Parathyroid adenoma (tissue), 2 donors: ENCODE results near the gene CYP1A1.

Experiments
- H2AFZ ChIP-seq: fragments of 300-600 bp; sonication (generic); one replicate; pipeline ENCODE4 v1.7.0; 2017; ENCODE audit warnings: antibody characterized with exemption, mild to moderate bottlenecking
- H3K27ac ChIP-seq: fragments of 300-600 bp; sonication (generic); one replicate; pipeline ENCODE4 v1.7.0; 2017
- H3K27me3 ChIP-seq: fragments of 300-600 bp; sonication (generic); one replicate; pipeline ENCODE4 v1.7.0; 2017; ENCODE audit warnings: low read length; ENCODE audit not compliant: control insufficient read depth, insufficient read depth
- H3K36me3 ChIP-seq: fragments of 300-600 bp; sonication (generic); one replicate; pipeline ENCODE4 v1.7.0; 2017; ENCODE audit warnings: low read length; ENCODE audit not compliant: control insufficient read depth, insufficient read depth
- H3K4me1 ChIP-seq: fragments of 300-600 bp; sonication (generic); one replicate; pipeline ENCODE4 v1.7.0; 2017; ENCODE audit warnings: control low read depth
- H3K4me2 ChIP-seq: fragments of 300-600 bp; sonication (generic); one replicate; pipeline ENCODE4 v1.7.0; 2017; ENCODE audit warnings: low read length
- H3K4me3 ChIP-seq: fragments of 300-600 bp; sonication (generic); one replicate; pipeline ENCODE4 v1.7.0; 2017; ENCODE audit warnings: low read depth, low read length
- H3K79me2 ChIP-seq: fragments of 300-600 bp; sonication (generic); one replicate; pipeline ENCODE4 v1.7.0; 2017; ENCODE audit warnings: control low read depth
- H3K9ac ChIP-seq: fragments of 300-600 bp; sonication (generic); one replicate; pipeline ENCODE4 v1.7.0; 2017; ENCODE audit warnings: mild to moderate bottlenecking
- H3K9me3 ChIP-seq: fragments of 300-600 bp; sonication (generic); one replicate; pipeline ENCODE4 v1.7.0; 2017; ENCODE audit warnings: low read length; ENCODE audit not compliant: control insufficient read depth
- CTCF ChIP-seq: fragments of 300-600 bp; sonication (generic); IDR thresholded peaks from one replicate; pipeline ENCODE4 v1.7.0; 2017; ENCODE audit warnings: antibody characterized with exemption, mild to moderate bottlenecking
- donor health status: primary hyperparathyroidism.

Gene CYP1A1

GRCh38 chr15:74722591-74722990, 2.7 kb downstream of the CYP1A1 start:
- no peaks in the 10 kb centered on the region for H3K9me3 ChIP-seq
- no peak overlapping the region for H3K4me2 ChIP-seq
- H3K27ac ChIP-seq, result no peak overlapping the region
- no peak for TF ChIP-seq CTCF
- no peaks in the 10 kb centered on the region for H3K36me3 ChIP-seq
- no peak overlapping the region for H2AFZ ChIP-seq
- no peaks in the 10 kb centered on the region for H3K79me2 ChIP-seq
- no peak overlapping the region for H3K4me3 ChIP-seq
- no peak overlapping the region for H3K9ac ChIP-seq
- H3K4me1 ChIP-seq, result no peaks in the 10 kb centered on the region
- no peaks in the 10 kb centered on the region for H3K27me3 ChIP-seq

- Histone ChIP-seq H3K4me2 (no peak overlapping the region), H3K27me3 (no peaks in the 10 kb centered on the region), H3K4me3 (no peak overlapping the region), H3K9ac (no peak overlapping the region), H3K36me3 (no peaks in the 10 kb centered on the region), H3K79me2 (no peaks in the 10 kb centered on the region), H3K9me3 (no peaks in the 10 kb centered on the region), H2AFZ (no peak overlapping the region), H3K27ac (no peak overlapping the region), H3K4me1 (no peaks in the 10 kb centered on the region)
- TF ChIP-seq CTCF, result no peak
Measured at GRCh38 chr15:74716651-74717050, 8.7 kb downstream of the CYP1A1 start.

GRCh38 chr15:74712311-74712710, 13.0 kb downstream of the CYP1A1 start:
- no peaks in the 10 kb centered on the region for H3K9me3 ChIP-seq
- H3K79me2 ChIP-seq, result no peaks in the 10 kb centered on the region
- no peak for TF ChIP-seq CTCF
- H3K4me2 ChIP-seq, result no peak overlapping the region
- no peak overlapping the region for H3K4me3 ChIP-seq
- H3K27ac ChIP-seq, result no peak overlapping the region
- H3K9ac ChIP-seq, result no peak overlapping the region
- no peak overlapping the region for H2AFZ ChIP-seq
- H3K4me1 ChIP-seq, result no peaks in the 10 kb centered on the region
- no peaks in the 10 kb centered on the region for H3K27me3 ChIP-seq
- H3K36me3 ChIP-seq, result no peaks in the 10 kb centered on the region

- no peak overlapping the region for H3K27ac ChIP-seq
- no peaks in the 10 kb centered on the region for H3K4me1 ChIP-seq
- H3K36me3 ChIP-seq, result no peaks in the 10 kb centered on the region
- H3K4me3 ChIP-seq, result no peak overlapping the region
- H3K9me3 ChIP-seq, result no peaks in the 10 kb centered on the region
- no peak overlapping the region for H3K4me2 ChIP-seq
- no peaks in the 10 kb centered on the region for H3K27me3 ChIP-seq
- no peak for TF ChIP-seq CTCF
- H3K9ac ChIP-seq, result no peak overlapping the region
- H3K79me2 ChIP-seq, result no peaks in the 10 kb centered on the region
- H2AFZ ChIP-seq, result no peak overlapping the region
Measured at GRCh38 chr15:74710319-74711094, 14.8 kb downstream of the CYP1A1 start.

- no peak for TF ChIP-seq CTCF
- no peak overlapping the region for H3K27ac ChIP-seq
Measured at GRCh38 chr15:74709892-74710291, 15.4 kb downstream of the CYP1A1 start.

More at GRCh38 chr15:74709892-74710291, 15.4 kb downstream of the CYP1A1 start:
- no peaks in the 10 kb centered on the region for H3K79me2 ChIP-seq
- no peaks in the 10 kb centered on the region for H3K9me3 ChIP-seq
- H2AFZ ChIP-seq, result no peak overlapping the region
- no peak overlapping the region for H3K4me3 ChIP-seq
- no peak overlapping the region for H3K9ac ChIP-seq
- no peaks in the 10 kb centered on the region for H3K27me3 ChIP-seq
- no peak overlapping the region for H3K4me2 ChIP-seq
- no peaks in the 10 kb centered on the region for H3K4me1 ChIP-seq
- H3K36me3 ChIP-seq, result no peaks in the 10 kb centered on the region
